Retinal pigment epithelial cell (primary cell): ENCODE results near the gene GNAI3.

ENCODE experiments used
- DNase-seq: peaks from one replicate; pipeline ENCODE4 v3.0.0-alpha.2; 2010; ENCODE audit warnings: low read depth
- H3K4me3 ChIP-seq: 2 replicates; pipeline ENCODE4 v1.5.1; 2011; ENCODE audit warnings: mild to moderate bottlenecking, low read length, control low read depth, moderate library complexity
- TF ChIP-seq, protein P1 (sequence below): conservative IDR thresholded peaks from 2 replicates; pipeline ENCODE4 v1.5.1; 2011; ENCODE audit warnings: low read depth, low read length, control low read depth, inconsistent platforms

GNAI3 gene

DNA sequence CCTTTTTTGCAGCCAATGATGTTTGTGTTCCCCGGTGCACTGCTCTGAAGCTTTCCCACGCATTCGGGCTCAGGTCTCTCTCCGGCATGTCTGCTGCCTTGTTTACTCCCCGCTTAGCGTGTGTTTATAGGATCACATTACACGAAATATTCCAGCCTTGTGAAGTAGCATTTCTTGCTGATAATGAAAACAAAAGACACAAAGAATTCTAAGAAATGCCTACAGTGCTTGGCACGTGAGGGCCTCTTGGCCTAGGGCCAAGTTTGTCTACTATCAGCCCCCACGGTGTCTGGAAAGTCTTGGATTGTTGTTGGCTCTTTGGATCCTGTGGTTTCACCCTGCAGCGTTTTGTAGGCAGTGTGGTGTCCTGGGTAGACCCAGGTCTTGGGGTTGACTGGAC is 96.3 kb downstream of the GNAI3 start:
- TF ChIP-seq, protein P1, sequence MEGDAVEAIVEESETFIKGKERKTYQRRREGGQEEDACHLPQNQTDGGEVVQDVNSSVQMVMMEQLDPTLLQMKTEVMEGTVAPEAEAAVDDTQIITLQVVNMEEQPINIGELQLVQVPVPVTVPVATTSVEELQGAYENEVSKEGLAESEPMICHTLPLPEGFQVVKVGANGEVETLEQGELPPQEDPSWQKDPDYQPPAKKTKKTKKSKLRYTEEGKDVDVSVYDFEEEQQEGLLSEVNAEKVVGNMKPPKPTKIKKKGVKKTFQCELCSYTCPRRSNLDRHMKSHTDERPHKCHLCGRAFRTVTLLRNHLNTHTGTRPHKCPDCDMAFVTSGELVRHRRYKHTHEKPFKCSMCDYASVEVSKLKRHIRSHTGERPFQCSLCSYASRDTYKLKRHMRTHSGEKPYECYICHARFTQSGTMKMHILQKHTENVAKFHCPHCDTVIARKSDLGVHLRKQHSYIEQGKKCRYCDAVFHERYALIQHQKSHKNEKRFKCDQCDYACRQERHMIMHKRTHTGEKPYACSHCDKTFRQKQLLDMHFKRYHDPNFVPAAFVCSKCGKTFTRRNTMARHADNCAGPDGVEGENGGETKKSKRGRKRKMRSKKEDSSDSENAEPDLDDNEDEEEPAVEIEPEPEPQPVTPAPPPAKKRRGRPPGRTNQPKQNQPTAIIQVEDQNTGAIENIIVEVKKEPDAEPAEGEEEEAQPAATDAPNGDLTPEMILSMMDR = no peak
- no peak for DNase-seq
- no peak overlapping the region for H3K4me3 ChIP-seq

DNA sequence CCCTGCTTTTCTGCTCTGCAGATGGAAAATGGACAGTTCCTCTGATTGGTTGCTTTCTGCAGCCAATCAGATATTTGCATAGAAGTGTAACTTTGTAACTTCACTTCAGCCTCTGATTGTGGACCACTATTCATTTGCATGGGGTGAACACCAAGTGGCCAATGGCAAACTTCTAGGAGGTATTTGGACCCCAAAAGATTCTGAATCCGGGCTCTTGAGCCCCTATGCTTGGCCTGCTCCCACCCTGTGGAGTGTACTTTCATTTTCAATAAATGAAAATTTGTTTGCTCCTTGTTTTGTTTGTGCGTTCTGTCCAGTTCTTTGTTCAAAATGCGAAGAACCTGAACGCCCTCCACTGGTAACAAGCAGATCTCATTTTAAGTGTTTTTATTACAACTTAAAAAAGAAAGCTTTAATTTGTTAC is 101.1 kb downstream of the GNAI3 start:
- no peak overlapping the region for H3K4me3 ChIP-seq
- no peak for DNase-seq
- TF ChIP-seq, protein P1 = peak; percentile 7

DNA sequence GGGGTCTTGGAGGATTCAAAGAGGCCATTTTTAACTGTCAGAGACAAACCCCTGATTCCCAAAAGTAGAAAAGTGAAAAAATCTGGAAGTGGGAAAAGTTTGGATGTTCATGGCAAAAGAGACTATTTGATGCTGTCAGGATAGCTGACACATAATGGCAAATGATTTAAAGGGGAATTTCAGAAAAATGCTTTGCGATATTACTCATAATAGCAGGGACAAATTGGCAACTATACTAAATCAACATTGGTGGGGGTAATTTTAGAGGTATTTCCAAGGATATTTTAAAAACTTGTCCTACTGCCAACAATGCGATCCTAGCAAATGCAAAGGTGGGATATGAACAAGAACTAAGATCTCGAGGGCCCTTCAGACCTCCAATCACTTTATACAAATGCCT is 102.2 kb downstream of the GNAI3 start:
- TF ChIP-seq, protein P1 = no peak
- DNase-seq = no peak

DNA sequence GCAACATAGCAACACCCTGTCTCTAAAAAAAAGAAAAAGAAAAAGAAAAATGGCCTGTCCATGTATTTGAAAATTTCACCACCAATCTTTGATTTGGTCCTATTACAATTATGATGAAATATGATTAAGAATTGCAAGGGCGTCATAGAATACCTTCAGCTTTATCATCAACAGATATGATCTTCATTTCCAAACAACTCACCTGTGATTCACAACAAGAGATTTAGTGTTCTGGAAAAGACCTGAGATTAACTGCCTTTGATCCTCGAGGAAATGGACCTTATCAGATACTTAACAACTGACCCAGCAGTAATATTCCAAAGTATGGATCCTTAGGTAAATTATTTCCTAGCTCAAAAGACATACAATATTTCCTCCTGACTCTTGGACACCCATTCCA is 104.0 kb downstream of the GNAI3 start:
- no peak for DNase-seq
- no peak overlapping the region for H3K4me3 ChIP-seq
- TF ChIP-seq, protein P1 = no peak

More for the DNA sequence above, 102.2 kb downstream of the GNAI3 start:
- H3K4me3 ChIP-seq = no peak overlapping the region

DNA sequence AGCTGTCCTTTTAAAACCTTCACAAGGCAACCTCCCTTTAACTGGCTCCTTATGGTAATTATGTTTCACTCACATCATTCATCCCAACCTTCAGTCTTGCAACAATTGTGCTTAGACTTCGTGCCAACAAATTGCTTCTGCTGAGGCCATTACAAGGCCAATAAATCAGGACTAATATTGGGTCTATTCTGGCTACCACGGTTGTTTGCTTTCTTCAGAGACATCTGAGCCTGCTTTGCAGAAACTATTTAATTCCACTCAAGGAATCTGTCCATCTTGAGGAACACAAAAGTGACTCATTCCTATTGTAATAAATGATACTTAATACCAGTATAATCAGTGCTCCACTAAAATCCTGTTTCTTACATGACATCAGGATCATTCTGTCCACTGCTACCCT is 104.9 kb downstream of the GNAI3 start:
- no peak for DNase-seq
- no peak overlapping the region for H3K4me3 ChIP-seq
- TF ChIP-seq, protein P1 = no peak

DNA sequence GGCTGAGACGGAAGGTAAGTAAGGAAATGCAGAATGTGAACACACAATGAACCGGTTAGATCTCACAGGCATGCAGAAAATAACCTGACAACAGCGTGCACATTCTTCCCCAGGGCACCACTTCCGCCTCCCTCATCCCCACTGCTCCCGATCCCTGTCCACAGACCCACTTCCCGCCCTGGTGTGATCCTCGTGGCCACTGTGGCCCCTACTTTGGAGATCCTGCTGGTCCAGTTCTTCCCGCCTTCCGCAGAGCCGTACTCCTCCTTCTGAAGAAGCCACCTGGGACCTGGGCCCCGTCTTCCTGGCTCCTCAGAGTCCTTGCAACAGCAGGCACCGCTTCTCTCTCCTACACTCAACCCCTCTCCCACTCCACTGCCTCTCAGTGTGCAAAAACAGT is 106.1 kb downstream of the GNAI3 start:
- no peak overlapping the region for H3K4me3 ChIP-seq
- TF ChIP-seq, protein P1 = no peak

DNA sequence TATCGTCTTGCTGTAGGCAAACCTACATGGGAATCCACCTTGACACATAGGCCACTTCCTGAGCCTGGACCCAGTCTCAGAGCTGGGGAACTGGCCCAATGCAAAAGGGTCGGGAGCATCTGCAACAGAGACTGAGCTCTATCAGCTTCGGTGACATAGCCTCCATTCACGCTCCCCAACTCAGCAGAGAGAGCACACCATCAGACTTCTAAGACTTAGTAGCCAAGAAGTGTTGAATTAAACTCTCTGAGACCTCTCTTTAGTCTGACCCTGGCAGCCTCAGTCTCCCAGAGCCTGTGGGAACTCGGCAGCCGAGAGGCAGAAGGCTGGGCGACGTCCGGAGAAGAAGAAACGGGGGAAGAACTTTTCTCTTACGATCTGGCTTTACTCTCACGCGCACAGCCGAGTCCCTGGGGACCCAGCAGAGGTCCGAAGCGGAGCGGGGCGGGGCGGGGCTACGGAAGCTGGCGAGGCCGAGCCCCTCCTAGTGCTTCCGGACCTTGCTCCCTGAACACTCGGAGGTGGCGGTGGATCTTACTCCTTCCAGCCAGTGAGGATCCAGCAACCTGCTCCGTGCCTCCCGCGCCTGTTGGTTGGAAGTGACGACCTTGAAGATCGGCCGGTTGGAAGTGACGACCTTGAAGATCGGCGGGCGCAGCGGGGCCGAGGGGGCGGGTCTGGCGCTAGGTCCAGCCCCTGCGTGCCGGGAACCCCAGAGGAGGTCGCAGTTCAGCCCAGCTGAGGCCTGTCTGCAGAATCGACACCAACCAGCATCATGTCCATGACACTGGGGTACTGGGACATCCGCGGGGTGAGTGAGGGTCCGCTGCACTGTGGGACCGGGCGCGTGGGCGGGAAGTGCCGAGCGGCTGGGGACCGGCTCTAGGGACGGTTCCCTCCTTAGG is 107.5 kb downstream of the GNAI3 start, which contains the start of gene GSTM4:
TSS of gene GSTM4 (plus strand) at position 485 of the 905 bp plus-strand sequence. CDS start at position 776, 291 bp downstream.
- H3K4me3 ChIP-seq = peak within 1 kb of the TSS; percentile 77
- TF ChIP-seq, protein P1 = no peak
- no peak for DNase-seq

More for the DNA sequence above, 106.1 kb downstream of the GNAI3 start:
- DNase-seq = no peak
